Spleen (tissue), 11 donors: ENCODE results near the gene OR4X1. TPM values are rescaled to one million over a fixed set of nuclear protein-coding genes. Genes with fewer than 3 reads are reported as not detected.

Source experiments
- DNase-seq: peaks from one replicate; pipeline ENCODE4 v3.0.0-alpha.2; 2020
- H3K27ac ChIP-seq, 8 donors: fragments of 200-600 bp; sonication (generic) in 7 of 8; 1 replicate in 4 of 8; 2 replicates in 4 of 8; pipeline versions ENCODE4 v1.5.0 to v1.8.0; 2016 to 2021; ENCODE audit warnings: inconsistent platforms in 4 of 8, mild to moderate bottlenecking in 4 of 8, moderate library complexity in 1 of 8
- H3K27me3 ChIP-seq, 7 donors: fragments of 200-600 bp; sonication (generic) in 6 of 7; replicated peaks in 1 of 7; 1 replicate in 4 of 7; 2 replicates in 3 of 7; pipeline versions ENCODE4 v1.5.0 to v1.8.0; 2016 to 2021; ENCODE audit warnings: inconsistent platforms in 3 of 7, mild to moderate bottlenecking in 1 of 7
- H3K36me3 ChIP-seq, 6 donors: fragments of 200-600 bp; sonication (generic) in 5 of 6; 1 replicate in 4 of 6; 2 replicates in 2 of 6; pipeline versions ENCODE4 v1.5.0 to v1.8.0; 2016 to 2021; ENCODE audit warnings: inconsistent platforms in 2 of 6
- H3K4me1 ChIP-seq, 6 donors: fragments of 200-600 bp; sonication (generic) in 5 of 6; 1 replicate in 3 of 6; 2 replicates in 3 of 6; pipeline versions ENCODE4 v1.5.0 to v1.8.0; 2016 to 2021; ENCODE audit warnings: inconsistent platforms in 3 of 6
- H3K4me3 ChIP-seq, 8 donors: fragments of 200-600 bp; sonication (generic) in 7 of 8; 1 replicate in 4 of 8; 2 replicates in 4 of 8; pipeline versions ENCODE4 v1.5.0 to v1.8.0; 2016 to 2021; ENCODE audit warnings: inconsistent platforms in 4 of 8, mild to moderate bottlenecking in 4 of 8, moderate library complexity in 2 of 8
- H3K9me3 ChIP-seq, 8 donors: fragments of 200-600 bp; sonication (generic) in 7 of 8; 1 replicate in 4 of 8; 2 replicates in 4 of 8; pipeline versions ENCODE4 v1.5.0 to v1.8.0; 2016 to 2021; ENCODE audit warnings: inconsistent platforms in 4 of 8
- POLR2A ChIP-seq, 3 donors: fragments of 450-650 bp; IDR thresholded peaks; one replicate each; pipeline ENCODE4 v1.5.1; 2017; ENCODE audit warnings: antibody characterized with exemption in 3 of 3, mild to moderate bottlenecking in 1 of 3
- POLR2AphosphoS5 ChIP-seq, 3 donors: sonication (generic); formaldehyde crosslinking; IDR thresholded peaks; one replicate each; pipeline ENCODE4 v1.5.1; 2017; ENCODE audit warnings: antibody characterized with exemption in 3 of 3
- WGBS, 5 donors: extraction: QIAGEN DNeasy Blood & Tissue Kit in 3 of 5; methylation state at CpG; one replicate each; pipeline versions ENCODE4 v1.1.5 to v1.1.7; 2013 to 2018; 5-methylcytosine and 5-hydroxymethylcytosine counted together
- intact Hi-C: fragments of 100-400 bp; cut with DNase I; formaldehyde crosslinking; loops from one replicate; pipeline ENCODE4 v1.15.0; 2023; ENCODE audit warnings: low total_unique reads
- polyA plus RNA-seq, 3 donors: library from polyadenylated mRNA; stranded (reverse); fragments of 200-250 nt; gene quantifications; one replicate each; pipeline ENCODE4 v1.2.1, GENCODE V29; 2013
- total RNA-seq, 7 donors: library from RNA; depleted of rRNA in 3 of 7; stranded (reverse); fragments of >200 nt in 3 of 7; fragmentation: NEBNext Ultra II Directional in 4 of 7; extraction: Animal tissue kit (Norgen Biotek cat#: 25700) in 4 of 7; gene quantifications; one replicate each; pipeline versions ENCODE4 v1.1.0 to v1.2.1, GENCODE V29; 2016 to 2021
- TF ChIP-seq, protein P1 (sequence below), 11 experiments: fragments of 200-600 bp in 7 of 11; fragments of 450-650 bp in 4 of 11; sonication (generic) in 4 of 11; IDR thresholded peaks in 8 of 11; conservative IDR thresholded peaks in 3 of 11; 1 replicate in 7 of 11; 2 replicates in 4 of 11; pipeline versions ENCODE4 v1.4.0 to v1.8.0; 2016 to 2021; ENCODE audit warnings: antibody characterized with exemption in 11 of 11, inconsistent platforms in 4 of 11, mild to moderate bottlenecking in 1 of 11
- donor health status: healthy with polysubstance abuse.
- donor health status: DM: no; HTN: no; CAD: no; lungs with moderate emphysema.
- donor health status: DM: no; HTN: no; CAD: no.
- donor health status: Bipolar disorder and iron deficiency.
- donor health status: healthy.
- donor health status: DM: no; HTN: no; CAD: no.
- donor health status: DM: yes; HTN: yes; CAD: no.

Gene OR4X1
- total and polyA plus RNA-seq, 10 donors: not detected

GRCh38 chr11:48237727-48238126 is 25.9 kb upstream of the OR4X1 start:
- H3K27me3 ChIP-seq: peaks cover 0 to 25% (median 0%) of the 10 kb centered on the region in 7 donors
- intact Hi-C loops: no loop called here
- TF ChIP-seq, protein P1, sequence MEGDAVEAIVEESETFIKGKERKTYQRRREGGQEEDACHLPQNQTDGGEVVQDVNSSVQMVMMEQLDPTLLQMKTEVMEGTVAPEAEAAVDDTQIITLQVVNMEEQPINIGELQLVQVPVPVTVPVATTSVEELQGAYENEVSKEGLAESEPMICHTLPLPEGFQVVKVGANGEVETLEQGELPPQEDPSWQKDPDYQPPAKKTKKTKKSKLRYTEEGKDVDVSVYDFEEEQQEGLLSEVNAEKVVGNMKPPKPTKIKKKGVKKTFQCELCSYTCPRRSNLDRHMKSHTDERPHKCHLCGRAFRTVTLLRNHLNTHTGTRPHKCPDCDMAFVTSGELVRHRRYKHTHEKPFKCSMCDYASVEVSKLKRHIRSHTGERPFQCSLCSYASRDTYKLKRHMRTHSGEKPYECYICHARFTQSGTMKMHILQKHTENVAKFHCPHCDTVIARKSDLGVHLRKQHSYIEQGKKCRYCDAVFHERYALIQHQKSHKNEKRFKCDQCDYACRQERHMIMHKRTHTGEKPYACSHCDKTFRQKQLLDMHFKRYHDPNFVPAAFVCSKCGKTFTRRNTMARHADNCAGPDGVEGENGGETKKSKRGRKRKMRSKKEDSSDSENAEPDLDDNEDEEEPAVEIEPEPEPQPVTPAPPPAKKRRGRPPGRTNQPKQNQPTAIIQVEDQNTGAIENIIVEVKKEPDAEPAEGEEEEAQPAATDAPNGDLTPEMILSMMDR (IDR thresholded peaks at IDR 0.05 in 8 of 11, conservative IDR thresholded peaks at IDR 0.05 in 3 of 11): no peak
- no peak for TF ChIP-seq POLR2AphosphoS5 (IDR thresholded peaks at IDR 0.05)
- H3K36me3 ChIP-seq: no peaks in the 10 kb centered on the region
- no peak for DNase-seq
- no peak overlapping the region for H3K4me3 ChIP-seq
- 36 to 53% (median 45%) methylated on average over 3 of the region's 3 CpGs for WGBS, 5 donors
- peaks cover 0 to 4% (median 0%) of the 10 kb centered on the region in 8 donors for H3K9me3 ChIP-seq
- no peak overlapping the region for H3K27ac ChIP-seq
- H3K4me1 ChIP-seq: no peaks in the 10 kb centered on the region

GRCh38 chr11:48242501-48242900 is 21.2 kb upstream of the OR4X1 start:
- Histone ChIP-seq H3K4me3 (no peak overlapping the region), H3K27me3 (peaks cover 0 to 24% (median 0%) of the 10 kb centered on the region in 7 donors), H3K9me3 (peaks cover 0 to 4% (median 0%) of the 10 kb centered on the region in 8 donors), H3K27ac (no peak overlapping the region), H3K36me3 (no peaks in the 10 kb centered on the region), H3K4me1 (no peaks in the 10 kb centered on the region)
- intact Hi-C loops: no loop called here
- TF ChIP-seq POLR2AphosphoS5 (IDR thresholded peaks at IDR 0.05): no peak
- no peak for DNase-seq
- WGBS, 5 donors: 60 to 80% (median 67%) methylated on average over 3 of the region's 3 CpGs

GRCh38 chr11:48244804-48245203 is 18.9 kb upstream of the OR4X1 start, which contains the start of gene OR4X2:
OR4X2 (plus strand) TSS chr11:48245104; CDS start chr11:48245104, 0 bp downstream.
- Histone ChIP-seq H3K36me3 (no peaks in the 10 kb centered on the region), H3K4me3 (no peak within 1 kb of the TSS), H3K27me3 (peaks cover 0 to 24% (median 0%) of the 10 kb centered on the region in 7 donors), H3K27ac (no peak within 1 kb of the TSS), H3K9me3 (peaks cover 0 to 25% (median 18%) of the 10 kb centered on the region in 8 donors), H3K4me1 (no peaks in the 10 kb centered on the region)
- TF ChIP-seq, protein P1 (IDR thresholded peaks at IDR 0.05 in 8 of 11, conservative IDR thresholded peaks at IDR 0.05 in 3 of 11): no peak
- TF ChIP-seq POLR2AphosphoS5 (IDR thresholded peaks at IDR 0.05) (no peak), POLR2A (IDR thresholded peaks at IDR 0.05) (no peak)
- no peak for DNase-seq
- intact Hi-C loops: no loop called here

DNA sequence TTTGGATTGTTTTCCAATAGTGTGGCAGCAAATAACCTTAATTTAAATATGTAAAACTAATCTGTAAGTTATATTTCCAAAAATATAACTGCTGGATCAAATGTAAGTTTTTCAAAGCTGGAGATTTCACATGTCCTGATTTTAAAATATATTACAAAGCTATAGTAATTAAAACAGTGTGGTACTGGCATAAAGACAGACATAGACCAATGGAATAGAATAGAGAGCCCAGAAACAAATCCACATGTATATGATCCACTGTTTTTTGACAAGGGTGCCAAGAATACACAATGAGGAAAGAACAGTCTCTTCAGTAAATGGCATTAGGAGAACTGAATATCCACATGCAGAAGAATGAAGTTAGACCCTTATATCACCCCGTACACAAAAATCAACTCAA is 14.8 kb upstream of the OR4X1 start:
- TF ChIP-seq, protein P1 (IDR thresholded peaks at IDR 0.05 in 8 of 11, conservative IDR thresholded peaks at IDR 0.05 in 3 of 11): no peak
- TF ChIP-seq POLR2AphosphoS5 (IDR thresholded peaks at IDR 0.05) (no peak), POLR2A (IDR thresholded peaks at IDR 0.05) (no peak)
- H3K4me1 ChIP-seq: no peaks in the 10 kb centered on the region
- intact Hi-C loops: no loop called here
- 79 to 96% (median 91%) methylated on average over 1 of the region's 1 CpG for WGBS, 5 donors
- no peak for DNase-seq
- no peak overlapping the region for H3K4me3 ChIP-seq
- peaks cover 0 to 30% (median 19%) of the 10 kb centered on the region in 8 donors for H3K9me3 ChIP-seq
- H3K27ac ChIP-seq: no peak overlapping the region
- no peaks in the 10 kb centered on the region for H3K36me3 ChIP-seq
- peaks cover 0 to 3% (median 0%) of the 10 kb centered on the region in 7 donors for H3K27me3 ChIP-seq

DNA sequence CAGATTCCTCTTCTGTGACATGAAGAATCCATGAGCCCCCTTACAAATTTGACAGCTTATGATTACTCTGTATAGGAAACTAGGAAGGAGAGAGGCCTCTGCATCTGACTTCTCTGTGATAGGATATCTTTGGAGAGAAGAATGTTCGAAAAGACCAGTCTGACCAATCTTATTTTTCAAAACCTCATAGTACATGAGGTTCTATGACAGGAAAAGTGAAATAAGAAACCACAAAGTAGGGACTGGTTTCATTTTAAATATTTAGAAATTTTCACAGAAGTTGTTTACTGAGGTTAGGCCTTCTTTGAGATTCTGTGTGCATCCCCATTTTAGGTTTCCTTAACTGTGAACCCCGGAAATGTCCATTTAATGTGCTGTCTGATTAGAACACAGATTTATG is 2.1 kb upstream of the OR4X1 start:
- TF ChIP-seq, protein P1 (IDR thresholded peaks at IDR 0.05 in 8 of 11, conservative IDR thresholded peaks at IDR 0.05 in 3 of 11): no peak
- no peak for TF ChIP-seq POLR2A (IDR thresholded peaks at IDR 0.05)
- no peak for TF ChIP-seq POLR2AphosphoS5 (IDR thresholded peaks at IDR 0.05)
- peaks cover 0 to 18% (median 0%) of the 10 kb centered on the region in 7 donors for H3K27me3 ChIP-seq
- DNase-seq: no peak
- intact Hi-C loops: no loop called here
- peaks cover 0 to 4% (median 0%) of the 10 kb centered on the region in 8 donors for H3K9me3 ChIP-seq
- 67 to 85% (median 80%) methylated on average over 2 of the region's 2 CpGs for WGBS, 5 donors
- no peak overlapping the region for H3K27ac ChIP-seq
- no peaks in the 10 kb centered on the region for H3K4me1 ChIP-seq
- H3K4me3 ChIP-seq: no peak overlapping the region
- H3K36me3 ChIP-seq: no peaks in the 10 kb centered on the region
